ENCODE data around the gene CD74. TPM values are rescaled to one million over a fixed set of nuclear protein-coding genes. Genes with fewer than 3 reads are reported as not detected.

Gene CD74
- total and polyA plus RNA-seq, 2 of the 8 experiments (the other 6 are each of a cell fraction or from before 2014, with no cell fraction given), result 45.9 to 61.0 TPM

DNA sequence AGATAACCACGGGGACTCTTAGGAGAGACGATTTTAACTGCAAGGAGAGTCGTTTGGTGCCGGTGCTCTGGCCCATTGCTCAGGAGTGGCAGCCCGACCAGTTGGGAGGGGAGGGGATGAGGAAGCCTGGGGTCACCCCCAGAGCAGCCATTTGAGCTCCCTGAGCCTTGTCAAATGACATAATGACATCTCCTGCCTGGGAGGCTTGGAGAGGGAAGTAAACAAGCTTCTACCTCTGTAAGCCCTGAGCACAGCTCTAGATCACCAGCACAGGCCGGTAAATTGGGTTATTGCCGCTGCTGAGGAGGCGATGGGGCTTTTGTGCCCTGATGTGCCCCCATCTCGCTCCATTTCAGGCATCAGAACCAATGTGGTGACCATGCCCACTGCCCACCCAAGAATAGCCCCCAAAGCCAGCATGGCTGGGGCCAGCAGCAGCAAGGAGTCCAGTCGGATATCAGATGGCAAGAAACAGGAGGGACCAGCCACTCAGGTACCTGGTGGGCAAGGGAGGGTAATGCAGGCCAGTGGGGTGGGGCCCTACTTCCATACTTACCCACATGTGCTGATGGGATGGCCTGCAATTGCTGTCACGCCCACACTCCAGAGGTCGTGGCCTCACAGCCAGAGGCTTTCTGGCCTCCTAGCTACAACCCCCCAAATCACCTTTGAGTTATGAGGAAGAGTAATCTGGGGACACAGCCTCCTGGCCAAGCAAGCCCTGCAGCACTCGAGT lies 23.0 kb downstream of the CD74 start:
- no peak overlapping the region for H3K9ac ChIP-seq (replicated peaks in 1 of 4; ENCODE audit: extremely low read depth in 1 of 4, low read depth in 3 of 4, low read length in 3 of 4)
- H4K8ac ChIP-seq (ENCODE audit: extremely low read depth, insufficient read depth, low read length), result no peak overlapping the region
- H3K56ac ChIP-seq (replicated peaks; ENCODE audit: insufficient read length, low read depth, low read length), result no peak overlapping the region
- no peak overlapping the region for H4K5ac ChIP-seq (ENCODE audit: insufficient read length, low read depth, low read length)
- DNase-seq (ENCODE audit: low read depth in 1 of 2, low spot score in 2 of 2) (no peak), FAIRE-seq (no peak)
- no peak overlapping the region for H2BK12ac ChIP-seq (ENCODE audit: low read depth, low read length)
- peaks cover 0 to 3% of the 10 kb centered on the region in 2 experiments for H4K20me1 ChIP-seq (replicated peaks in 1 of 2; ENCODE audit: control insufficient read depth in 1 of 2, insufficient read depth in 2 of 2, low read length in 2 of 2)
- no peaks in the 10 kb centered on the region for H3K79me1 ChIP-seq (ENCODE audit: low read depth, low read length)
- H3K36me3 ChIP-seq (ENCODE audit: control insufficient read depth in 2 of 4, insufficient read depth in 4 of 4, low read length in 3 of 4), result peaks cover 58 to 93% (median 89%) of the 10 kb centered on the region in 4 experiments
- H2BK20ac ChIP-seq (ENCODE audit: low read length), result no peak overlapping the region
- H3K4me2 ChIP-seq (ENCODE audit: insufficient read depth in 1 of 2, low read depth in 2 of 2, low read length in 2 of 2), result no peak overlapping the region
- H2BK15ac ChIP-seq (ENCODE audit: low read length), result no peak overlapping the region
- H3K4me1 ChIP-seq (replicated peaks in 1 of 4; ENCODE audit: control insufficient read depth in 3 of 4, insufficient read depth in 4 of 4, low read length in 3 of 4), result no peaks in the 10 kb centered on the region
- H3K27me3 ChIP-seq (replicated peaks in 1 of 4; ENCODE audit: control insufficient read depth in 3 of 4, extremely low read depth in 1 of 4, insufficient read depth in 3 of 4, low read length in 3 of 4), result no peaks in the 10 kb centered on the region
- TF ChIP-seq ATF2 (IDR thresholded peaks at IDR 0.05; ENCODE audit: low read length) (no peak), MAX (IDR thresholded peaks at IDR 0.05) (no peak), SUZ12 (IDR thresholded peaks at IDR 0.05; ENCODE audit: low read length) (no peak), CTBP2 (IDR thresholded peaks at IDR 0.05; ENCODE audit: borderline replicate concordance, insufficient read depth, insufficient read length, low read length) (no peak), CBX8 (IDR thresholded peaks at IDR 0.05; ENCODE audit: borderline replicate concordance, low read depth, low read length) (no peak), POLR2AphosphoS5 (IDR thresholded peaks at IDR 0.05; ENCODE audit: low read depth, low read length) (no peak), TEAD4 (IDR thresholded peaks at IDR 0.05; ENCODE audit: low read depth, low read length) (no peak), NRF1 (IDR thresholded peaks at IDR 0.05; ENCODE audit: low read depth, low read length) (no peak), SIRT6 (IDR thresholded peaks at IDR 0.05; ENCODE audit: low read length) (no peak), TAF7 (optimal IDR thresholded peaks at IDR 0.05; ENCODE audit: borderline replicate concordance, low read depth, low read length) (no peak)
- no peak overlapping the region for H3K23ac ChIP-seq (ENCODE audit: insufficient read length)
- H3K18ac ChIP-seq (ENCODE audit: extremely low read depth, low read length), result no peak overlapping the region
- H3K9me3 ChIP-seq (ENCODE audit: insufficient read depth in 2 of 2, low read depth in 1 of 2, low read length in 1 of 2), result no peaks in the 10 kb centered on the region
- no peak overlapping the region for H3K27ac ChIP-seq (ENCODE audit: low read depth, low read length)
- no peak overlapping the region for H2BK120ac ChIP-seq (replicated peaks; ENCODE audit: low read depth, low read length)
- no peak overlapping the region for H3K14ac ChIP-seq (ENCODE audit: insufficient read length)
- H2BK5ac ChIP-seq (ENCODE audit: low read depth, low read length), result no peak overlapping the region
- ChIA-PET POLR2A (ENCODE audit: partially characterized antibody) (interaction anchor here (1.7 to 19.1 kb wide), 4 partner anchors 12 to 46 kb away, joined by 4 to 455 read pairs (median 10); partner anchors contain the start of gene TCOF1), CTCF (ENCODE audit: partially characterized antibody) (interaction anchor here (0.7 to 21.5 kb wide), 6 partner anchors 9 to 399 kb away, joined by 3 to 274 read pairs (median 3); no protein-coding TSS in a partner anchor)
- no peak overlapping the region for H2AK5ac ChIP-seq (ENCODE audit: low read depth, low read length)
- no peak overlapping the region for H4K91ac ChIP-seq (replicated peaks; ENCODE audit: insufficient read length, low read length)
- H3K79me2 ChIP-seq (ENCODE audit: control insufficient read depth in 1 of 2, insufficient read depth in 2 of 2, low read length in 2 of 2), result no peaks in the 10 kb centered on the region
- H3K4ac ChIP-seq (replicated peaks; ENCODE audit: insufficient read length, low read depth, low read length), result no peak overlapping the region
- no peak overlapping the region for H2AFZ ChIP-seq (ENCODE audit: low read length)
- H3K4me3 ChIP-seq (ENCODE audit: extremely low read depth in 1 of 4, insufficient read depth in 2 of 4, low read depth in 3 of 4, low read length in 4 of 4), result no peak overlapping the region
- WGBS, 2 experiments (ENCODE audit: extremely low coverage in 1 of 2, insufficient coverage in 1 of 2, insufficient read length in 1 of 2, insufficient replicate concordance in 2 of 2, low coverage in 1 of 2, low lambda C conversion rate in 2 of 2, missing lambda C conversion rate in 1 of 2), result 93% methylated on average over 12 of the region's 13 CpGs; no CpG with 5 or more reads in 1 of the 2 experiments
- no peaks in the 10 kb centered on the region for H3K23me2 ChIP-seq (ENCODE audit: low read depth, low read length)
